HG03175 (cell line): ENCODE data around the gene TRAF3IP1.
"Not testable (repeated sequence)": the region's sequence is repeated elsewhere in the genome, so short reads cannot be mapped to it uniquely, and the experiment has no call there.

Source experiments
- ATAC-seq: cut with Tn5 transposase; IDR thresholded peaks from one replicate; pipeline ENCODE4 v1.9.1; 2021; ENCODE audit warnings: mild to moderate bottlenecking, moderate library complexity; ENCODE audit not compliant: unreplicated experiment

TRAF3IP1 gene

DNA sequence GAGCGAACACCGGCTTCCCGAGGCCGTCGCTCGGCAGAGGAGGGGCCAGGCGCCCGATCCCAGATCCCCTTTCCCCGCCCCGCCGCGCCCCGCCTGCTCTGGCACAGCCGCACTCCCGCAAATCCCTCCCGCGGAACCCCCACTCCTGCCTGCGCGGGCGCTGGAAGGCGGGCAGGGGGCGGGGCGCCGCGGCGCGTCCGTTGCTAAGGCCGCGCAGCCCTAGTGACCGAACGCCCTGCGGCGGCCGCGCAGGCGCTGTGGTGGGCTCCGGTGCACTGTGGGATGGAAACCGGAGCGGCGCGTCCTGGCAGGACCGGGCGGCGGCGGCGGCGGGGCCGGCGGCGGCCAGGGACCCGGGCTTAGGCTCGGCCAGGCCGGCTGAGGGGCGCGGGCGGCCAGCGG is at the start of gene TRAF3IP1:
Gene TRAF3IP1, plus strand, starts transcription at position 273 of the 402 bp plus-strand sequence. CDS start 145 bp downstream, outside the sequence.
- ATAC-seq, result peak; percentile 97

GRCh38 chr2:238270606-238271005 is 49.7 kb upstream of the TRAF3IP1 start:
- no peak for ATAC-seq

GRCh38 chr2:238271061-238271554 is 49.2 kb upstream of the TRAF3IP1 start:
- no peak for ATAC-seq

GRCh38 chr2:238271686-238272085 is 48.6 kb upstream of the TRAF3IP1 start:
- not testable (repeated sequence) for ATAC-seq

DNA sequence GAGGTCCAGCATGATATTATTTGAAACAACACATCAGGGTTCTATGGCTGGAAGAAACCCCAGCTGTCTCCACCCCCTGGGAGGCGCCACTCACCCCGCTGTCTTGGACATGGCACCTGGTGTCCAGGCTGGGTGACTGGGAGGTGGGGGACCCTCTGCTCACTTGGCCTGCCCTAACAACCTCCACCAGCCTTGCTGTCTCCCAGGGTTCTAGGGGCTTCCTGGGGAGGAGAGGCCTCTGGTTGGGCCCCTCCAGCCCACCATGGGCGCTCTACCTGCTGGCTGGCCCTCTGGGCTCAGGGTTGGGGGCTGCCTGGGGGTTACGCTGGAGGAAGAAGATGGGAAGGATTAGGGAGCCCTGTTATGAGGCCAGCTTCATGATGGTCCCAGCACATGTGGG is 48.2 kb upstream of the TRAF3IP1 start:
- no peak for ATAC-seq

- not testable (repeated sequence) for ATAC-seq
Observed at GRCh38 chr2:238273433-238273832, 46.9 kb upstream of the TRAF3IP1 start.

GRCh38 chr2:238274152-238274865 is 46.0 kb upstream of the TRAF3IP1 start:
- no peak for ATAC-seq

DNA sequence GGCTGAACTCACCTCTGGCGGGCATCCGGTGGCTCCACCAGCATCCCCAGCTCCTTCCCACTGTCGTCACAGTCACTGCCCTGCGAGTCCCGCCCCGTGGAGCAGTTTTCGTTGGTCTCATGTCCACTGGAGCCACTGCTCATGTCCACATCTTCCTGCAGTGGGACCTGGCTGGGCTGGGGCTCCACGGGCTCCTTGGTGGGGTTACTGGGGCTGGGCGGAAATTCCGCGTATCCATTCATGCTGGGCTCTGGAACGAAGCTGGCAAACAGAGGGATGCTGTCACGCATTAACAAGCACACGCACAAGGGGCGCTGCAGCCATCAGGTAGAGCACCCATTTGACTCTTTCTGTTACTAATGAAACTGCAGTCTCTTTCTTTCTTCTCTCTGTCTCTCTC is 42.6 kb upstream of the TRAF3IP1 start:
- no peak for ATAC-seq

DNA sequence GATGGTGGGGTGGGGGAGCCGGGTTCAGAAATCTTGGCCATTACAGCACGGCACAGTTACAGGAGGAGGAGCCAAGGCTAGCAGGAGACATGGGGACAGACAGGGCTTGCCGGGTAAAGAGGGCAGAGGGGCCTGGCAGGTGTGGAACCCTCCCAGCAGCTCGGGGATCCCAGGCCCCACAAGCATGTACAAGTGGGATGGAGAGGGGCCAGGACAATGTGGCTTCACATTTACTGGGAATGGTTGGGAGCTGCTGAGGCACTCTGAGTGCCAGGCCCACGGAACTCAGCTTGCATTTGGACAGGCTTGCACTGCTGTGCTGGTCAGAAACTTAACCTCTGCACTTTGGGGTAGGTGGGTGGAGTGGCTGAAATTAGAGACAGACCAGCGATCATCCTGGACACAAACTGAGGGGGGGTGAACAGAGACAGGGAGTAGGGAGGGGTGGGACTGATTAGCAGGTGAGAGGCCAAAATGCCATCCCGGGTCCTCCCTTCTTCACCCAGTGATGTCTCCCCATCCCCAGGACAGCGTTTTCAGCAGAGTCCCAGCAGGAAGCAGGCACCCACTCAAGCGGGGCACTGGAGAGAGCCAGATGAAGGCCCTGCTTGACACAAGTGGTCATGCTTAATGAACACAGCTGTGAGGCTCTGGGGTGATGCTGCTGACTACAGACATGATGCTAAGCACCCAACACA is 41.5 kb upstream of the TRAF3IP1 start:
- ATAC-seq, result no peak

DNA sequence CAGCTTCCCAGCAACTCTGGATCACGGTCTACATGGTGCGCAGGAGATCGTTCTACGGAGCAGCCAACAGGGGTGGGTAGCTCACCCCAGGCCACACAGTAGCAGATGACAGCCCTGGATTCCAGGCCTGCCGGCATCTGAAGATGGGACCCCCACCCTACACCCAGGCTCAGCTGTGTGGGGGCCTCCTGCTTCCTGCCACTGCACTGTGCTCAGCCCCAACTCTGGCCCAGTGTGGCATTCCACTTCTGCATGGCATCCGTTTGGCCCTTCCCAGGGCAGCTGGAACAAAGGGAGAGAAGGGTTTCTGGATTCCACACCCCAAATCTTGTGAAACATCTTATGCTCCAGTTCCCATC is 41.0 kb upstream of the TRAF3IP1 start:
- ATAC-seq, result no peak

GRCh38 chr2:238280083-238280825 is 40.1 kb upstream of the TRAF3IP1 start:
- ATAC-seq, result no peak

GRCh38 chr2:238281826-238282480 is 38.4 kb upstream of the TRAF3IP1 start:
- no peak for ATAC-seq

DNA sequence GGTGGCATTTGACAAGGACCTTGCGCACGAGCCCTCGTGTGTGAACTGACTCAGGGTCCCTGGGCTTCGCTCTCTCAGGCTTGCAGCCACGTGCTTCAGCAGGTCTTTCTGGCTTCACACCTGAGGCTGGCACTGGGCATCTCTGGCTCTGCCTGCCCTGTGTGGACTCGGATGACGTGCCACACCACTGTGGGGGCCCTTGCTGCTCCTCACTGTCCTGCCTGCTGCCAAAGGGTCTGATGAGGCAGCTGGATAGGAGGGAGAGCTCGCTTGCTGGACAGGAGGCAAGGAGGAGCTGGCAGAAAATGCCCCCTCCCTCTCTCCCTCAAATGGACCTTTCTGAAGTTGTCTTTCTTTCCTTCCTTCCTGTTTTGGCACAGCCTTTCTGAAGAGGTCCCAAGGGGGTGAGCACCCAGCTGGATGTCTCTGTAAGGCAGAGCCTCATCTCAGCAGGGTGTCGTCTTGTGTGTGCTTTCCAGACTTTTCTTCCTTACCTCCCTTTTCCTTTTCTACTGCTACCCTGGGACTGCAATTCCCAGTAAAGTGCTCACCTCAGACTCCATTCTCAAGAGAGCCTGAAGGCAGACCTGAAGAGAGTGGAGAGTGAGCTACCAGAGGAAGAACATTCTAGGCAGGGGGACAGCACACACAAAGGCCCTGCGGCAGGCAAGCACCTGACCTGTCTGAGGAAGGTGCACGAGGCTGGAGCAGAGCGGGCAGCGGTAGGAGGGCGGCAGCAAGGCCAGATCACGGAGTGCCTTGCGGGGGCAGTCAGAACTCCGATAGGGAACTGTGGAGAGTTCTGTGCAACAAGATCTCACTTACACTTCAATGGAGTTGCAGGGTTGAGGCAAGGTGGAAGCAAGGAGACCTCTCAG is 37.2 kb upstream of the TRAF3IP1 start:
- ATAC-seq, result no peak

- no peak for ATAC-seq
Observed at GRCh38 chr2:238284802-238285515, 35.4 kb upstream of the TRAF3IP1 start.

- ATAC-seq, result no peak
Observed at GRCh38 chr2:238285653-238286082, 34.6 kb upstream of the TRAF3IP1 start.

DNA sequence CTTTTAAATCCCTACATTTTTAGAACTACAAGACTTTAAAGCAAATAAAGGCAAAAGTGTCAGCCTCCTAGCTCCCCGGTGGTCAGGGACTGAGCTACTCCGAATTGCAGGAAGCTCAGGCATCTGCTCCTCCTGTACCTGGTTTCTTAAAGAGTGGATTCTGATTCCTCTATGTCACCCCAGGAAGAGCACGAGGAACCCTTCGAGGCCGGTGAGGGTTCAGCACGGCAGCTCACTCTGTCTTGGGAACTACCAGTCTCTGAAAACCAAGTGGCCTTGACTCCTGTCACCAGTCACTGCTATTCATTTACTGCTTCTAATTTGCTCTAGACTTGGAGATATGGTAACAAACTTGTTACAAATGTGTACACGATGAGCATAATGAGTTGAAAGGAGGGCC is 34.2 kb upstream of the TRAF3IP1 start:
- no peak for ATAC-seq

DNA sequence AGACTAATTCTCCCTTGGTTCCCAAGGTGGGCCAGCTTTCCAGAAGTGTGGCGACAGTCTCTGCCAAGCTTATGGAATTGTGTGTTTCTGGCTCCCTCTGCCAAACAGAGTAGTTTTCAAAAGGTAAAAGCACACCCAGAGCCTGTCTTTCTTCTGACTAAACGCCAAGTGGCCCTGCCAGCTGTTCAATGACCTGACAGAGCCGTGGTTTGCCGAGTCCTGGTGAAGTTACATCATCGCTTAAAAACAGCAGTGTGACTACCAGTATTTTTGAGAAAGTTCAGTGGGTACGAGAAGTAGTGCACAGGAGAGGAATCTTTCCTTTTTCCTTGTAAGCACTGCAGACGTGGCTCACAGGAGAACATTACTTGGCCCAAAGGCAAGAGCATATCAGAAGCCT is 33.8 kb upstream of the TRAF3IP1 start:
- no peak for ATAC-seq

GRCh38 chr2:238286987-238287736 is 33.2 kb upstream of the TRAF3IP1 start:
- ATAC-seq, result no peak
